Measurements from ENCODE around the gene METTL9.
"Not testable (repeated sequence)": the region's sequence is repeated elsewhere in the genome, so short reads cannot be mapped to it uniquely, and the experiment has no call there.

The METTL9 gene

DNA sequence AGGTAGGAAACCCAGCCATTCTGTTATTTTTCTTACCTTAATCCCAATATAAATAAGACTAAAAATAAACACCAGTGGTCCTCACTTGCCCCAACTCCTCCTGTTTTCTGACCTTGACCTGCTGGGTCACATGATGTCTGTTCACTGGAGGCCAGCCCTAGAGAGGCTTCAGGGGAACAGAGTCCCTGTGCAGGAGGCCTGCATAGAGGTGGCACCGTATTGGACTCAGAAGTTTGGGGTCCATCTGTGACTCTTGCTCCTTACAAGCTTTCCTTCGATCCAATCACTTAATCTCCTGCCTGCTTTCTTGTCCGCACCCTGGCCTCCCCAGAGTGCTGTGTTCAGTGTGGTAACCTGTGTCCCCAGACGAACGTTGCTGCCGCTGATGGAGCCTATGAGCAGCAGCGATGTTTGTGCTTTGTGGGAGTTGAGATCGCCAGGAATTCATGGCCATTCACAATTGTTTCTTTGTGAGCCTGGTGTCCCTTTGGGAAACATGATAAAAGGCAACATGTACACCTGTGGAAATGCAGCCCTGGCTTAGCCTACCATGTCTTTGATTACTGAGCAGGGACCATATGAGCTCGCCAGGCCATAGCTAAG lies 48.3 kb downstream of the METTL9 start:
- Histone ChIP-seq H3K36me3 (ENCODE audit: control insufficient read depth in 2 of 2, insufficient read depth in 2 of 2, low read length in 2 of 2) (no peaks in the 10 kb centered on the region), H3K4me1 (ENCODE audit: control insufficient read depth, insufficient read depth, low read length) (no peaks in the 10 kb centered on the region), H3K9me3 (ENCODE audit: control insufficient read depth in 2 of 2, low read length in 2 of 2) (no peaks in the 10 kb centered on the region), H3K4me3 (ENCODE audit: low read length in 2 of 2) (no peak overlapping the region), H3K9ac (ENCODE audit: low read length in 2 of 2) (no peak overlapping the region), H3K27me3 (ENCODE audit: control insufficient read depth in 1 of 2, insufficient read depth in 2 of 2, low read length in 2 of 2) (no peaks in the 10 kb centered on the region), H3K27ac (ENCODE audit: low read length) (no peak overlapping the region)

DNA sequence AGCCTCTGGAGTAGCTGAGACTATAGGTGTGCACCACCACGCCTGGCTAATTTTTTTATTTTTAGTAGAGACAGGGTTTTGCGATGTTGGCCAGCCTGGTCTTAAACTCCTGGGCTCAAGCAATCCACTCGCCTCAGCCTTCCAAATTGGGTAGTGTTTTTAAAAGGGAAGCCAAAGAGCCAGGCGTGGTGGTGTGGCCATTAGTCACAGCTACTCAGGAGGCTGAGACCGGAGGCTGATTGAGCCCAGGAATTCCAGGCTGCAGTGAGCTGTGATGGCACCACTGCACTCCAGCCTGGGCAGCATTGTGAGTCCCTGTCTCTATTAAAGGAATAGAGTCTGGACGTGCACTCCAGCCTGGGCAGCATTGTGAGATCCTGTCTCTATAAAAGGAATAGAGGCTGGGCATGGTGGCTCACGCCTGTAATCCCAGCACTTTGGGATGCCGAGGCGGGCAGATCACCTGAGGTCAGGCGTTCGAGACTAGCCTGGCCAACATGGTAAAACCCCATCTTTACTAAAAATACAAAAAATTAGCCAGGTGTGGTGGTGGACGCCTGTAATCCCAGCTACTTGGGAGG lies 50.5 kb downstream of the METTL9 start:
- not testable (repeated sequence) for H3K9ac ChIP-seq (ENCODE audit: low read length in 2 of 2); H3K4me1 ChIP-seq (ENCODE audit: control insufficient read depth, insufficient read depth, low read length); H3K4me3 ChIP-seq (ENCODE audit: low read length in 2 of 2); H3K27ac ChIP-seq (ENCODE audit: low read length); H3K9me3 ChIP-seq (ENCODE audit: control insufficient read depth in 2 of 2, low read length in 2 of 2); H3K27me3 ChIP-seq (ENCODE audit: control insufficient read depth in 1 of 2, insufficient read depth in 2 of 2, low read length in 2 of 2); H3K36me3 ChIP-seq (ENCODE audit: control insufficient read depth in 2 of 2, insufficient read depth in 2 of 2, low read length in 2 of 2)

DNA sequence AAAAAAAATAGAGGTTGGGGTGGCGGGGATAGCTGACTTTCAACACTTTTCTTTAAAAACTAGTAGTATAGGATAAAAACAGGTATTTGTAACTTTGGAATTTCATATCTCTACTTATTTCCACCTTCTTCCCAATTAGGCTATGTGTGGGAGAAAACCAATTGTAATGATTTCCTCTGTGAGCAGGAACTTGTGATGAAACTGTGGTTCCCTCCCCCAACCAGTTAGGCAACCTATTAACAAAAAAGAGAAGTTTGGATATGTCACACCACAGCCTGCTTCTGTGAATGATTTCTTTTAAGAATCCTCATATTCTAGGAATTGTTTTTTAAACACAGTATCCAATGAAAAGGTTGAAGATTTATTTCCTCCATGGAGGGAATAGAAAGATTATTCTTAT lies 51.1 kb downstream of the METTL9 start:
- Histone ChIP-seq H3K27ac (ENCODE audit: low read length) (no peak overlapping the region), H3K36me3 (ENCODE audit: control insufficient read depth in 2 of 2, insufficient read depth in 2 of 2, low read length in 2 of 2) (peaks cover 0 to 5% of the 10 kb centered on the region in 2 donors), H3K27me3 (ENCODE audit: control insufficient read depth in 1 of 2, insufficient read depth in 2 of 2, low read length in 2 of 2) (no peaks in the 10 kb centered on the region), H3K9me3 (ENCODE audit: control insufficient read depth in 2 of 2, low read length in 2 of 2) (no peaks in the 10 kb centered on the region), H3K4me1 (ENCODE audit: control insufficient read depth, insufficient read depth, low read length) (no peaks in the 10 kb centered on the region), H3K9ac (ENCODE audit: low read length in 2 of 2) (no peak overlapping the region), H3K4me3 (ENCODE audit: low read length in 2 of 2) (no peak overlapping the region)

DNA sequence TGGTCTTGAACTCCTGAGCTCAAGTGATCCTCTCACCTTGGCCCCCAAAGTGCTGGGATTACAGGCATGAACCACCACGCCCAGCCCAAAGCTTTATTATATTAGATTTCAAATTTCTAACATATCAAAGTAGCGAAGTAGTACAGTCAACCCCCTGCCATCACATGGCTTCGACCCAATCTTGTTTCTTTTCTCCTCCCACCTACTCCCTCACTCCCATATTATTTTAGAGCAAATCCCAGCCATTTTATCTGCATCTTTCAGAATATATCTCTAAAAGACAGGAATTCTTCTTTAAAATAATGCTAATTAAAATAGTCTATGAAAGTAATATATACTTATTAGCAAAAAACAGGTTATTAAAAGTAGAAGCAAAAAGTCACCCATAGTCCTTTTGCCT lies 52.1 kb downstream of the METTL9 start:
- Histone ChIP-seq H3K9ac (ENCODE audit: low read length in 2 of 2) (no peak overlapping the region), H3K36me3 (ENCODE audit: control insufficient read depth in 2 of 2, insufficient read depth in 2 of 2, low read length in 2 of 2) (peaks cover 0 to 6% of the 10 kb centered on the region in 2 donors), H3K27me3 (ENCODE audit: control insufficient read depth in 1 of 2, insufficient read depth in 2 of 2, low read length in 2 of 2) (no peaks in the 10 kb centered on the region), H3K4me1 (ENCODE audit: control insufficient read depth, insufficient read depth, low read length) (no peaks in the 10 kb centered on the region), H3K9me3 (ENCODE audit: control insufficient read depth in 2 of 2, low read length in 2 of 2) (no peaks in the 10 kb centered on the region), H3K4me3 (ENCODE audit: low read length in 2 of 2) (no peak overlapping the region), H3K27ac (ENCODE audit: low read length) (no peak overlapping the region)

DNA sequence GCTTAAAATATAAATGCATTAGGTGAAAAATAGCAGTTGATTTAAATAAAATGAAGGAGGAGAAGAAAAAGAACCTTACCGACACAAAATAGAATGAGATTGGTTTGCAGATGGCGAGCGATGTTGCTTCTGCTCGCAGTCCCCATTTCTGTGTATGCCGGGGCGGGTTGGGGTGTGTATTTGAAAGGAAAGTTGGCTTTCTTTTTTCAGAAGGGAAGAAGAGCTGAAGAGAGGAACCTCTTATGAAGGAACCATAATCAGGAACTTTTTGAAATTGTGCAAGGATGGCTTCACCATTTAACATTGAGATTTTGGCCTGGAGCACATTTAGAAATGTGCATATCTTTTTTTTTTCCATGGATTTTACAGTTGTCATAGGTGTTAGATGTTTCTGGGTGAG lies 53.1 kb downstream of the METTL9 start, which contains the start of gene IGSF6:
Gene IGSF6 (minus strand): TSS at position 156 of the 400 bp plus-strand sequence. CDS start 10 bp downstream, at position 146.
- no peaks in the 10 kb centered on the region for H3K27me3 ChIP-seq (ENCODE audit: control insufficient read depth in 1 of 2, insufficient read depth in 2 of 2, low read length in 2 of 2)
- H3K9ac ChIP-seq (ENCODE audit: low read length in 2 of 2), result no peak within 1 kb of the TSS
- no peaks in the 10 kb centered on the region for H3K4me1 ChIP-seq (ENCODE audit: control insufficient read depth, insufficient read depth, low read length)
- no peaks in the 10 kb centered on the region for H3K9me3 ChIP-seq (ENCODE audit: control insufficient read depth in 2 of 2, low read length in 2 of 2)
- no peak within 1 kb of the TSS for H3K27ac ChIP-seq (ENCODE audit: low read length)
- H3K36me3 ChIP-seq (ENCODE audit: control insufficient read depth in 2 of 2, insufficient read depth in 2 of 2, low read length in 2 of 2), result peaks cover 0 to 6% of the 10 kb centered on the region in 2 donors
- H3K4me3 ChIP-seq (ENCODE audit: low read length in 2 of 2), result no peak within 1 kb of the TSS

DNA sequence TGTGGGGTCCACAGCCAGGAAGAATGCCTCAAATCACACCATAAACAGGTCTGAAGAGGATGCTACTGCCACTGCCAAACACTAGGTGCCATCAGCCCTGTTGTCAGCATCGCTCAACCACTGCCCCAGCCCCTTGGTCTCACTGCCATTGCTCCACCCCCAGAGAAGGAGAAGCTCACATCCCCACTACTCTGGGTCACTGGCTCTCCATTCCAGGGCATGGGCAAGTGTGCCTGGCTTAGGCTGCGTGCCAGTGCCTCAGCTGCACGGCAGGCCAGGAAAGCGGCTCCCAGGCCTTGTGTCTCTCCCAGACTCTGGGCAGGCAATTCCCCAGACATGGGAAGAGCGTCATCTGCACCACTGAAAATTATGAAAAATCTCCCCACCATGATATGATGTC lies 54.2 kb downstream of the METTL9 start:
- Histone ChIP-seq H3K9me3 (ENCODE audit: control insufficient read depth in 2 of 2, low read length in 2 of 2) (no peaks in the 10 kb centered on the region), H3K27me3 (ENCODE audit: control insufficient read depth in 1 of 2, insufficient read depth in 2 of 2, low read length in 2 of 2) (no peaks in the 10 kb centered on the region), H3K9ac (ENCODE audit: low read length in 2 of 2) (no peak overlapping the region), H3K27ac (ENCODE audit: low read length) (no peak overlapping the region), H3K36me3 (ENCODE audit: control insufficient read depth in 2 of 2, insufficient read depth in 2 of 2, low read length in 2 of 2) (peaks cover 0 to 6% of the 10 kb centered on the region in 2 donors), H3K4me1 (ENCODE audit: control insufficient read depth, insufficient read depth, low read length) (no peaks in the 10 kb centered on the region), H3K4me3 (ENCODE audit: low read length in 2 of 2) (no peak overlapping the region)

DNA sequence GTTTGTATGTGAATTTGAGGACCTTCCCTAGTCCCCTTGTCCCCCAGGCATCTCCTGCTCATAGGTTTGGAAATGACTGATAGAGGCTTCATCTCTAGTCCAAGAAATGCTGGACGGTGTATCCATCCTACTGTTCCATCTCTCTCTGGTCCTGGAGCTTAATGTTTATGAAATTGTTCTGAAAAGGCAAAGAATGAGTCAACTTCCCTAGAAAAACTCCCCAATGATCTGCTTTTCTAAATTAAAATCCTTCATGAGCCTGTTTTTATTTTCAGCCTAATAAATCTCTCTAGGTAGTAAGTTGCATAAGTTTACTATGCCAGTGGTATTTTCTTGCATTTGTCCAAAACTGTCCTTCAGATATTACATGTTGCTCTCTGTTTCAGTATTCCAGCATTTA lies 55.1 kb downstream of the METTL9 start:
- H3K36me3 ChIP-seq (ENCODE audit: control insufficient read depth in 2 of 2, insufficient read depth in 2 of 2, low read length in 2 of 2), result peaks cover 0 to 6% of the 10 kb centered on the region in 2 donors
- H3K9ac ChIP-seq (ENCODE audit: low read length in 2 of 2), result no peak overlapping the region
- no peak overlapping the region for H3K4me3 ChIP-seq (ENCODE audit: low read length in 2 of 2)
- H3K9me3 ChIP-seq (ENCODE audit: control insufficient read depth in 2 of 2, low read length in 2 of 2), result no peaks in the 10 kb centered on the region
- no peaks in the 10 kb centered on the region for H3K4me1 ChIP-seq (ENCODE audit: control insufficient read depth, insufficient read depth, low read length)
- H3K27me3 ChIP-seq (ENCODE audit: control insufficient read depth in 1 of 2, insufficient read depth in 2 of 2, low read length in 2 of 2), result no peaks in the 10 kb centered on the region
- H3K27ac ChIP-seq (ENCODE audit: low read length), result no peak overlapping the region

DNA sequence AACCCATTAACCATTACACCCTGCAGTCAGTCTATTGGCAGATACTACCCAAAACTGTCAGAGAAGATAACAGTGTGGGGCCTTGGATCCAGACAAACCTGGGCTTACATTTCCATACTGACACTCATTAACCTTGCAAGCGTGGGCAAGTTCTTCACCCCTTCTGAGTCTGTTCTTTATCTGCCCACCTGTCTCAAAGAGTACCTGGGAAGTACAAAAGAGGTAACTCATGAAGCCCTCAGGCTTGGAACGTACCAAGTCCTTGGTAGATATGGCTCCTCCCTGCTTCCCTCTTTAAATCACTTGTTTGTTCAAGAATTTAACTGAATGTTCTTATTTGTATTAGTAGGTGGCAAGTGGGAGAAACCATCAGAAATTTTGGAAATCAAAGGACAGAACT lies 55.5 kb downstream of the METTL9 start:
- Histone ChIP-seq H3K9ac (ENCODE audit: low read length in 2 of 2) (no peak overlapping the region), H3K9me3 (ENCODE audit: control insufficient read depth in 2 of 2, low read length in 2 of 2) (no peaks in the 10 kb centered on the region), H3K27me3 (ENCODE audit: control insufficient read depth in 1 of 2, insufficient read depth in 2 of 2, low read length in 2 of 2) (no peaks in the 10 kb centered on the region), H3K36me3 (ENCODE audit: control insufficient read depth in 2 of 2, insufficient read depth in 2 of 2, low read length in 2 of 2) (peaks cover 0 to 6% of the 10 kb centered on the region in 2 donors), H3K27ac (ENCODE audit: low read length) (no peak overlapping the region), H3K4me3 (ENCODE audit: low read length in 2 of 2) (no peak overlapping the region), H3K4me1 (ENCODE audit: control insufficient read depth, insufficient read depth, low read length) (no peaks in the 10 kb centered on the region)

DNA sequence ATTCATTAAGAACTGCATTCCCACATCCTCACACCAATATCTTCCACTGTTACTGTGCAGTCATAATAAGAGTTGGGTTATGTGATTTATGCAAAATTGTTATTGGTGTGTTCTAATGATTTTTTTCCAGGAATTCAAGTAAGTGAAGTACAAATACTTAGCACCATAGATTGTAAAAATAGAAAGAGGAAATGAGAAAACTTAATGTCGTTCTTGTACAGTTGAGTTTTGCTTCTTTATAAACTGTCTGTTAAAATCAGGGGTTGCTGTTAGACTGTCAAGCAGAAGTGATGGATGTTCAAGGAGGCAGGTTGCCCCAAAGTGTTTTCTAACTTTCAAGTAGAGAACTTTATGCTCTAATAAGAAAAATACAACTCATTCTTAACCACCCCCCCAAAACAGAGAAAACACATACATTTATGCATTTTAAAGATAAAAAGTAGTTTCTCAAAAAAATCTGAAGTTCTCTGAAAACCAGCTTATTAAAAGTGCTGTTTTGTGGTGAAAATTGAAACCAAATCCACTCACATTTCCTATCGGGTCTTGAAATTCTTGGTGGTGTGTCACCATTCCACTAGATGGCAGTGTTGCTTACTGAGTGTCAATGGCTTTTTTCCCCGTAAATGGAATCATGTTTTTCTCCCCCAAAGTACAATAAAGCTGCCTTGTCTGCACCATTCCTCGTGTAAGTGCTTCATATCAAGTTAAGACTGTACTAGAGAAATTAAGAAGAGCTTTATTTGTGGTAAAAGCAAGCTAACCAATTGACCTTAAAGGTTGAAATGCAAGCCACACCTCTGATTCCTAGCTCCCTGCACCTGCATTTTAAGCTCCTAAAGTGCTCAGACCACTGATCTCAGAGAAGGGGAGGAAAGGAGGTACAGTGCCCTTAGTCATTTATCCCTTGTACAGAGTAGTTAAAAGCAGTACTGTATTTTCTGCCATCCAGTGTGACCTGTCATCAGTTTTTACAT lies 57.7 kb downstream of the METTL9 start:
- H3K9ac ChIP-seq (ENCODE audit: low read length in 2 of 2), result no peak overlapping the region
- H3K27ac ChIP-seq (ENCODE audit: low read length), result no peak overlapping the region
- H3K4me3 ChIP-seq (ENCODE audit: low read length in 2 of 2), result no peak overlapping the region
- H3K36me3 ChIP-seq (ENCODE audit: control insufficient read depth in 2 of 2, insufficient read depth in 2 of 2, low read length in 2 of 2), result peaks cover 0 to 6% of the 10 kb centered on the region in 2 donors
- H3K4me1 ChIP-seq (ENCODE audit: control insufficient read depth, insufficient read depth, low read length), result peaks cover 2% of the 10 kb centered on the region
- no peaks in the 10 kb centered on the region for H3K9me3 ChIP-seq (ENCODE audit: control insufficient read depth in 2 of 2, low read length in 2 of 2)
- H3K27me3 ChIP-seq (ENCODE audit: control insufficient read depth in 1 of 2, insufficient read depth in 2 of 2, low read length in 2 of 2), result no peaks in the 10 kb centered on the region

DNA sequence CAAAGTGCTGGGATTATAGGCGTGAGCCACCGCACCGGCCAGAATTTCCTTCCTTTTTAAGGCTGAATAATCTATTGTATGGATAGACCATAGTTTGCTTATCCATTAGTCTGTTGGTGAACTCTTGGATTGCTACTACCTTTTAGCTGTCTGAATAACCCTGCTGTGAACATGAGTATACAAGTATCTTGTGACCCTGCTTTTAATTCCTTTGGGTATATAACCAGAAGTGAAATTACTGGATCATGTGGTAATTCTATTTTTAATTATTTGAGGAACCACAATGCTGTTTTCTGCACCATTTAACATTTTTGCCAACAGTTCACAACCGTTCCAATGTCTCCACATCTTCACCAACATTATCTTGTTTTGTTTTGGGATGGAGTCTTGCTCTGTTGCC lies 59.7 kb downstream of the METTL9 start:
- Histone ChIP-seq H3K4me3 (ENCODE audit: low read length in 2 of 2) (no peak overlapping the region), H3K27ac (ENCODE audit: low read length) (no peak overlapping the region), H3K36me3 (ENCODE audit: control insufficient read depth in 2 of 2, insufficient read depth in 2 of 2, low read length in 2 of 2) (peaks cover 0 to 6% of the 10 kb centered on the region in 2 donors), H3K9me3 (ENCODE audit: control insufficient read depth in 2 of 2, low read length in 2 of 2) (no peaks in the 10 kb centered on the region), H3K9ac (ENCODE audit: low read length in 2 of 2) (no peak overlapping the region), H3K27me3 (ENCODE audit: control insufficient read depth in 1 of 2, insufficient read depth in 2 of 2, low read length in 2 of 2) (peaks cover 0 to 3% of the 10 kb centered on the region in 2 donors), H3K4me1 (ENCODE audit: control insufficient read depth, insufficient read depth, low read length) (peaks cover 7% of the 10 kb centered on the region)
